HG03575 (cell line): ENCODE data around the gene MATK.

ENCODE experiments used
- ATAC-seq: cut with Tn5 transposase; IDR thresholded peaks from one replicate; pipeline ENCODE4 v1.9.1; 2021; ENCODE audit not compliant: unreplicated experiment, insufficient number of reproducible peaks, low FRiP score; ENCODE audit errors: extremely low read depth

MATK gene

DNA sequence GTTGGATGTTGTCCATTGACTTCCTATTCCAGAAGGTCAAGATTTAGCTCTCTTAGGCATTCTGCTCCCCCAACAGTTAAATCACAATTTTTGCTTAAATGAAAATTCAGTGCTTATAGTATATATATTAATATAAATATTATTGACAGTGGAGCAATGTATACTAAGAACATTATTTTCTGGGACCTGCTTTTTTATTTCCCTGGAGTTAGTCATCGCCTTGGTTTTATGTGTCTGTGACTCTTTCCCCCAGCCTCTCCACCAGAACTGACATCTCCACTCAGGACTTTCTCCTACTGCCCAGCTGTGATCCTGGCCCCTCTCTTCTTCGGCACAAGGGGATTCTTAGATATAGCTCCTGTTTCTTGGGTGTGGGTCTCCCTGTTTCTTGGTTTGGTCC, 10.2 kb upstream of the MATK start:
- ATAC-seq = no peak

DNA sequence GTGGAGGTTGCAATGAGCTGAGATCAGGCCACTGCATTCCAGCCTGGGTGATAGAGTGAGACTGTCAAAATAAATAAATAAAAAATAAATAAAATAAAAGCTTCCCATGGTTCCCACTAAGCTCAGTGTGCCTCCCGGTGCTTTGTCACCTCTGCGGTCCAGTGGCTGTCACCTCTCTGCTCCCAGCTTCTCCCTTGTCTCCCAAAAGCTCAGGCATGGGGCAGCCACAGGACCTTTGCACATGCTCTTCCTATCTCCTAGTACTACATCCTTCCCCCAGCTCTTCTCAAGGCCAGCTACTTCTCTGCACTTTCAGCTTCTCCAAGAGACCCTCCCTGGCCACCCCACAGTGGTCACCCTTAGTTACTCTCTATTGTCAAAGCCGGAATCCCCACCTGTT, 7.6 kb upstream of the MATK start:
- no peak for ATAC-seq

DNA sequence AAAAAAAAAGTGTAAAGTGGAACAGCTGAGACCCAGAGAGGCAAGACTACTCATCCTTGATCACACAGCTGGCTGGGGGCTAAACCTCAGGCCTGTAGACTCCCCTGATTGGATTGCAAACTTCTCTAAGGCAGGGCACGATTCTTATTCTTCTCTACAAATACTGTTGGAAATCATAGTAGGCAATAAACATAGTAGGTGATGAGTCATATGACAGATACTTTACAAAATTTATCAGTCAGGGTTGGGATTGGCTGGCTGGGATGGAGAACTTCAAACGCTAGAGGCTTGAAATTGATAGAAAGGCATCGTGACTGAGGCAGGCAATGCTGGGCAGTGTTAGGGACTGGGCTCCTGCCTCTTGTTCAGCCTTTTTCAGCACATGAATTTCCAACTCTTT, 5.9 kb upstream of the MATK start:
- no peak for ATAC-seq

DNA sequence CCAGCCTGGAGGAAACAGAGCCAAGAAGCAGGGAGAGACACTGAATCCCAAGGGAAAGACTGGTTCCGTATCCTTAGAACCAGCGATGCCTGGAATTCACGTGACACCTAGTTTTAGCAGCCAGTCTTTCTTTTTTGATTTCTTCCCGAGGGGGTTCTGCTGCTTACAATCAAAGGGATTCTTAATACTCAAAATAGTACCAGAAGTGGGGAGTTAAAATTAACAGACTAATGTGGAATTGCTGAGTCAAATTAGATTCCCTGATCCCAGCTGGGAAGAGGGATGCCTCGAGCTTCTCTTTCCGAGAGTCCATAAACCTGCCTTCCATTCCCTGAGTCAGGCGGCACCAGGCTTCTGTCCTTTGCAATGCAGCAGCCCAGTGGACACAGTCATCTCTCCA, 4.8 kb upstream of the MATK start:
- ATAC-seq = no peak

DNA sequence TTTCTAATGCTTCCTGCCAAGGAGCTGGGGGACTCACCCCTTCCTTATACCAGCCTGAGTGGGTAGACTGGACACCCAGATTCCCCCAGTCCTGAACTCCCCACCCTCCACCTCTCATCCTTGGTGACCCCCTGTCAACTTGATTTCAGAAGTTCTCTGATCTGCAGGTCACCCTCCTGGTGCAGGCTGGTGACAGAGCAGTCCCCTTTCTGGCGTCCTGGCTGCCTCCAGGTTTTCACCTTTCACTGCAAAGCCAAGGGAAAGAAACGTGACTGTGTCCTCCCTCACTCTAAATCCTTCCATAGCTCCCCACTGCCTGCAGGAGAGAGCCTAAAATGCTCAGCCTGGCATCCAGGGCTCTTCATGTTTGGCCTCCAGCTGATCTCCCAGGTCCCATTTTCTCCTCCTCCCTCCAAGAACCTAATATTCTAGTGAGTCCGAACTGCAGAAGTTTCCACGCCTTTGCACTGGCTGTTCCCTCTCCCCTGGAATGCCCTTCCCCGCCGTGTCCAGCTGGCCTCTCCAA, 4.1 kb upstream of the MATK start:
- no peak for ATAC-seq

DNA sequence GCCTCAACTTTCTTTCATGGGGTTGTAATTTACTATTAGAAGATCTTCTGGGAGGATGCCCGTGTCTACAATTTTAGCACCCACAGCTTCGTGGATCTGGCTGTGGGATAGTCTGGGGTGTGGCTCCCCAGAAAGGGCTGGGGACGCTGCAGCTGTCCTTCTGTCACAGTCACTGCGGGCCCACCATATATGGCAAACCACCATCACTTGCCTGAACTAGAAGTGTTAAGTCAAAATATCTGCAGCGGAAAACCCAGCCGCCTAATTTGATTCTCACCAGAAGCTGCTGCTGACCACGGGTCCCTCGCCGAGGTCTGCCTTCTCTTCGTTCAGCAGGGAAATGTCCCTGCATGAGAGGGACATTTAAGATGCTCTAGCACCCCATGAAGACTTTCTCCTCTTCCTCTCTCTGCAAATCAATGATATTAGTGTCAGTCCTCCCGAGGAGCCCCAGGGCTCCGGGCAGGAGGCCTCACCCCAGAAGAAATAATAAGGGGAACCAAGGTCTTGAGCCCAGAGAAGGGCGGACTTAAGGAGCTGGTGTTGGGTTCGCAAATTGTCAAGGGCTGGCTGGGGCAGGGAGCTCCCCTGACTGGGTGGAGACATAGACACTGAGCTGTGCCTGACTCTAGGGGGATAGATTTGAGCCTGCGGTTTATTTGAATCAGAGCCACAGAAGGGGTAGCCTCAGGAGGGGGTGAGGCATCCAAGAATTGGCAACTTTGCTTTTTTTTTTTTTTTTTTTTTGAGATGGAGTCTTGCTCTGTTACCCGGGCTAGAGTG, 3.0 kb upstream of the MATK start:
- ATAC-seq = no peak

DNA sequence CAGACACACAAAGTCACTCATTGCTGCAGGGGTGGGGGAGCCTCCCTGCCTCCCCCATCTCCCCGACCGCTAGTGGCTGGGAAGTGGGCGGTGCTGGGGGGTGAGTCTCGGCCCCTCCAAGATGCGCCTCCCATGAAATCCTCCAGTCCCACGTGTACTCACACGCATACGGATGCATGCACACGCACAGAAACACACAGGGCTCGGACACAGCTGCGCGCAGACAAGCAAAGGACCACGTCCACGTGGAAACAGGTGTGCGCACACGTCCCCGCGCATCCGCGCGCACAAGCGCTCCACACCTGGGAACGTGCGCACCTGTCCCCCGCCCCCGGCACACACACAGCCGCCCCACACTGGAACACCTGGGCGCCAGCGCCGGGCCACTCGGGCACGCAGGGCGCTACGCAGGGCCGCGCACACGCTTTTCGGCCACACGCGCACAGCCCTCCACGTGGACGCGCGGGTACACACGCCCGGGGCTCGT, 687 bp downstream of the MATK start:
- ATAC-seq = no peak

DNA sequence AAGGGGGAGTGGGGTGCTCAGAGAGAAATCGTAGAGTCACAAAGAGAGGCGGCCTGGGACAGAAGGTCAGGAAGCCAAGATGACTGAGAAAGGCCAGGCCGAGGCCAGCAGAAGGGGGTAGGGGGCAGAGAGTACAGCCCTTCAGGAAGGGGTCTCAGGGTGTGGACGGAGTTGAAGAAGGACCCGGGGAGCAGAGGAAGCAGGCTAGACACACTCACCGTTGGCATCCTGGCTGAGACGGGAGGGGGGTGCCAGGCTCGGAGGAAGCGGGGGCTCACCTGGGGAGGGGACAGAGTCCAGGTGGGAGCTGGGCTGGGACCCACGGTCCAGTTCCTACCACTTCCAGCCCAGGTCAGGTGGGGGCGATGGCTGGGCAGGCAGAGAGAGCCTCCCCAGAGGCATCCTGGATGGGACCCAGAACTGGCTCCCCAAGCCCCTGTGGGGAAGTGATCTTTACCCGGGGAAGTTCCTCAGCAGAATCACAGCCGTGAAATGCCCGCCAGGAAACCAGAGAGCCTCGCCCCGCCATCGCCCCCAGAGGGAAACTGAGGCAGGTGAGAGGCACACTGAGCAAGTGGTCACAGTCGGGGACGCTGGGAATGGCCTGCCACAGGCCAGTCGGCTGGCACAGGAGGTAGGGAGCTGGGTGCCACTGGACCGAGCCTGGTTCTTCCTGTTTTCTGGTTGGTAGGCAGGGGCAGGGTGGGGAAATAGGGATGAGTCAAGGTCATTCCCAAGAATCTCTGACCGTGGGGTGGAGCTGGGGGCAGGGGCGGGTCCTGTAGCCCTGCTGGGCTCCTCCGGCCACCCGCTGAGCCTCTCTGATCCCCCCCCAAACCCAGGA, 1.4 kb downstream of the MATK start:
- no peak for ATAC-seq

DNA sequence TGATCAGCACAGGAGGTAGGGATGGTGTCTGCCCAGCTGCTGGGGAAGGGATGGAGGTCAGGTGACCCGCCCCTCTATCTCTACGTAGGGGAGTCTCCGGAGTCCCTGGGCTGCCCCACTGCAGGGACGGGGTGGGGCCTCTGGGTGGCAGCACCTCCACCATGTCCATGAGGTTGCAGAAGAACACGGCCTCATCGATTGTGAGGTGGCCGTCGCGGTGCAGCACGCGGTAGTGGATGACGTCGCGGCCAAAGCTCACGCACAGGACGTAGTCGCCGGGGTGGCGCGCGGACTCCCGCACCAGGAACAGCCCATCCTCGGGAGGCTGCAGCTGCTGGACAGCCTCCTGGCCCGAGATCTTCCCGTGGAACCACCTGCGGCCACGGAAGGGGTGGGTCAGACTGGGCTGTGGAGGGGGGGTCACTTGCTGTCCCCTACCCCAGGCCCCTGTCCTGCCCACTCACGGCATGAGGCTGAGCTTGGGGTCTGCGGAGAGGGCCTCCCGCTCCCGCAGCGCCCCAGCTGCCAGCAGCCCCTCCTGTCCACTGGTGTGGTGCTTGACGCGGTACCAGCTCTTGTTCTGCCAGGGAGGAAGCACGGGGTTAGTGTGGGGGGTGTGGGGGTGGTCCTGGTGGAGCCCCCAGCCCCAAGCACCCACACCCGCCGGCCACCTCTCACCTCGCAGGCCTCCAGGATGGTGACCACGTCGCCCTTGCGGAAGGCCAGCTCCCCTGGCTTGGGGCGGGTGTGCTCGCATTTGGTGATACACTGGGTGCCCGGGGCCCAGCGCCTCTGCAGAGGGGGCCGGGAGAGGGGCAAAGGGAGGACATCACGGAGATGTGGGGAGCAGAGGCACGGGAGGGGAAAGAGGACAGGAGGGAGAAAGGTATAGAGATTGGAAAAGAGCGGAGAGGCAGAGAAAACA, 2.3 kb downstream of the MATK start:
- no peak for ATAC-seq

DNA sequence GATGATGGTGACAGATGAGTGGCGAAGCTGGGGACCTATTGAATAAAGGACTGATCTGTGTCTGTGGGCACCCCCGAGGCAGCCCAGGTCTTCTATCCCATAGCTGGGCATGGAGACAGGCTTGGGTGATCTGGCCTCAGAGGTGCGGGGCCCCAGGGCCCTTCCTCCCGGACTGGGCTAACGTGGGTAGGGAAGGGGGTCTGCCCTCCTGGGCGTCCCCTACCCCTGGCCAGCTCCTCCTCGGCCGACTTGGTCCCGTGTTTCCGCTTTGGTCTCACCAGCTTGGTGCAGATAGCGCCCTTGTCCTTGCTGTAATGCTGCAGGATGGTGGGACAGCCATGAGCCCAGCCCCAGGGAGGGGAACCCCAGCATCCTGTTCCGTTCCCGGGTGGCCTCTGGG, 3.3 kb downstream of the MATK start:
- no peak for ATAC-seq

DNA sequence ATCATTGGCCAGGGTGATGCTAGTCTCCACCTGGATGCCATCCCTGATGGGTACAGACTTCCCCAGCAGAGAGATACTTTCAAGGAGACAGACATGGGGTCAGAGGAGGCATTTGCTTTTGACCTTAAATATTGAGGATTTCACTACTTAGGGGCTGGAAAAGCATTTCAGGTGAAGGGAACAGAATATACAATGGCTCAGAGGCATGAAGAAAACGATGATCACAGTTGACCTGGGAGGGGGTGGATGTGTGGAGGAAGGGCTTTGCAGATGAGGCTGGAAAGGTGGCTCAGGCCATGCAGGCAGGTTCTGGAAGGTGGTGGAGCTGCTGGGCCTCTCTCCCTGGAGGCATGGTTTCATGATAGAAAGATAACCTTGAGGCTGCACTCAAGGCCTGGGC, 3.9 kb downstream of the MATK start:
- no peak for ATAC-seq

DNA sequence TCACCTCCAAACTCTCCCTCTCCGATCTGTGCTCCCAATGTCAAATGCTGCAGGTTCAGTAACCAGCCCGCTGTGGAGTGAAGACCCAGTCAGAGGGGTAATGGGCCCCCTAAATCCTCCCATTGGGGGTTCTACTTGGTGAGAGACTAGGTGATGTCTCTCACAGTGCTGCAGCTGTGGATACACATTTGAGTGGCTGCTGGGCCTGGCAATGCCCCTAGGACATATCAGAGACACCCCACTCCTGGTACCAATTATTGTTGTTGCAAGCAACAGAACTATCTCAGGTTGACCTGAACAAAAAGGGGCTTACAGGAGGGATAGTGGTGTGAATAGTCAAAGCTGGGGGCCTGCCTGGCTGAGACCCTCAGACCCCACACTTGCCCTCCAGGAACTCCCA, 4.6 kb downstream of the MATK start:
- ATAC-seq = no peak

DNA sequence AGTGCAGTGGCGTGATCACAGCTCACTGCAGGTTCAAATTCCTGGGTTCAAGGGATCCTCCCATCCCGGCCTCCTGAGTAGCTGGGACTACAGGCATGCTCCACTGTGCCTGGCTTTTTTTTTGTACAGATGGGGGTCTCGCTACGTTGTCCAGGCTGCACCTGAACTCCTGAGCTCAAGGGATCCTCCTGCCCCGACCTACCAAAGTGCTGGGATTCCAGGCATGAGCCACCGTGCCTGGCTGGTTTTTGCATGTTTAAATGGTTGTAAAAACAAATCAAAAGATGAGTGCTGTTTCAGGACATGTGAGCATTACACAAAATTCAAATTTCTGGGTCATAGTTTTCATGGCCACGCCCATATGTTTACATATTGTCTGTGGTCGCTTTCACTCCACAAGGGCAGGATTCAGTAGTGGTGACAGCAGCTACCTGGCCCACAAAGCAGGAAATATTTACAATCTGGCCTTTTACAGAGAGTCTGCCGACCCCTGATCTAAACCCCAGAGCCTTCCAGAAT, 5.3 kb downstream of the MATK start:
- ATAC-seq = no peak

DNA sequence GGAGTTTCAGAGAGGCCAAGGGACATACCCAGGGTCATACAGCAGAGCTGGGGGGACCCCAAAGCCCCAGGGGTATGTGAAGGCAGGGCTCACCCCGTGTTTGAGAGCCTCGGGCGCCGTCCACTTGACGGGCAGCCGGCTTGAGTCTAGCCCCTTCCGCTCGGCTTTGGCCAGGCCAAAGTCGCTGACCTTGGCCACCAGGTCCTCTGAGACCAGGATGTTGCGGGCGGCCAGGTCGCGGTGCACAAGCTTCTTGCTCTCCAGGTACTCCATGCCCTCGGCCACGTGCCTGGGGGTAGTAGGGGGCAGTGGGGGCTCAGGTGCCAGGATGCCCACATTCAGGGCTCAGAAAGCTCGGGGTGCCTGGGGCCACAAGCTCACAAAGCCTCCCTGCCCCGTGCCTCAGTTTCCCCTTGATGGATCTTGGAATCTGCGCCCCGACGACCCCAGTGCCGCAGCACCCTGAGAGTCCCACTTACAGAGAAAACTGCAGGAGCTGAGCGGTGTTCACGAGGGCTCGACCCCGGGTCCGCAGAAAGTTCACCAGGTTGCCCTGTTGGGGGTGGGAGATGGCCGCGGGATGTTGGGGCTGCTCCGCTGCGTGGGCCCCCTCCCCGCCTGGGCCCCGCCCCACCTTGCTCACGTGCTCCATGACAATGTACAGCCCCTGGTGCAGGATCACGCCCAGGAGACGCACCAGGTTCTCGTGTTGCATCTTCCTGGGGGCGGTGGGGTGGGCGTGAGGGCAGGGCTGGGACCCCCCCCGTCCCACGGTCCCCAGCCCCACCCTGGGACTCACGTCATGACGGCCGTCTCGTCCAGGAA, 7.1 kb downstream of the MATK start:
- ATAC-seq = no peak

DNA sequence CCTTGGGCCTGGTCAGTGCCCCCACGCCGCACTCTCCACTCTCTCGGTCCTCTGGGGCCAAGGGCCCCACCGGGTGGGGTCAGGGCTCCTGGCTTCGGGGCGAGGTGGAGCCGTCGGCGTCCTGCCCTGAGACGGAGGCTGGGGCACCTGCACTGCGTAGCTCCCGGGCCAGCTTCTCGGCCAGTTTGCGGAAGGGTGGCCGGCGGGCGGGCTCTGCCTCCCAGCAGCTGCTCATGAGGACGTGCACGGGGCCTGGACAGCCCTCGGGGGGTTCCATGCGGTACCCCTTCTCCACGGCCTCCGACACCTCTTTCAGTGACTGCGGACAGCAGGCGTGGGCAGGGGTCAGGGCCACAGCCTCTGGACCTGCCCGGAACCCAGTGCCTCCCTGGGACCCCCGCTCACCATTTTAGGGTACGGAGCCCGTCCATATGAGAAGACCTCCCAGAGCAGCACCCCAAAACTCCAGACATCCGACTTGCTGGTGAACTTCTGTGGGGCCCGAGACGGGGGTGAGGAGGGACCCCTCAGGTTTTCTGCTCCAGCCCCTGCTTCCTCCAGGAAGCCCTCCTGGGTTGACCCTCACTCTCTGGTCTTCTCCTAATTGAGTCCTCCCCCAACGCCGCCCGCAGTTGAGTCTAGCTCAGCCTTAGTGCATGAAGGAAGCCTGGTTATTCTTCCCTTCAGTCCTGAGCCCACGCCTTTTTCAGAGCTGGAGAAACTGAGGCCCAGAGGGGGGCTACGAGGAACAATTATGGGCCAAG, 7.9 kb downstream of the MATK start:
- ATAC-seq = no peak

DNA sequence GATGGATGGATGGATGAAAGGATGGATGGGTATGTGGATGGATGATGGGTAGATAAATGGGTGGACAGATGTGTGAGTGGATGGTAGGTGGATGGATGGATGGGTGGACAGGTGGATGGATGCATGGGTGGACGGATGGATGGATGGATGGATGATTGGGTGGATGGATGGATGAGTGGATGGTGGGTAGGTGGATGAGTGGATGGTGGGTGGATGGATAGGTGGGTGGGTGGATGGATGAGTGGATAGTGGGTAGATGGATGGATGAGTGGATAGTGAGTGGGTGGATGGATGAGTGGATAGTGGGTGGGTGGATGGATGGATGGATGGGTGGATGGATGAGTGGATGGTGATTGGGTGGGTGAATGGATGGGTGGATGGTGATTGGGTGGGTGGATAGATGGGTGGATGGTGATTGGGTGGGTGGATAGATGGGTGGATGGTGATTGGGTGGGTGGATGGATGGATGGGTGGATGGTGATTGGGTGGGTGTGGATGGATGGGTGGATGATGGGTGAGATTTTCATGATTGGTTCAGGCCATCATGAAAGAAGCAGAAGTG, 9.6 kb downstream of the MATK start:
- no peak for ATAC-seq

DNA sequence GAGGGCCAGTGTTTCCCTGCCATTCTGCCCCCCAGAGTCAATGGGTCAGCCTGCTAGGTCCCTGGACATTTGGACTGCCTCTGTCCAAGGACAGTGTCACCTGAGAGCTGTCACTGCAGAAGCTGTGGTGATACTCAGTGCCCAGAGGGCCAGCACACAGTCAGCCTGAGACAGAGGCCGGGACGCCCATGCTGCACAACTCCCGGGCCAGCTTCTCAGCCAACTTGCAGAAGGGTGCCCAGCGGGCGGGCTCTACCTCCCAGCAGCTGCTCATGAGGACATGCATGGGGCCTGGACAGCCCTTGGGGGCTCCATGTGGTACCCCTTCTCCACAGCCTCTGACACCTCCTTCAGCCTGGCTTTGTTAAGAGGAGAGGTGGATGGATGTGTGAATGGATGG, 10.3 kb downstream of the MATK start:
- no peak for ATAC-seq
